HCT116 (cell line): Measurements from ENCODE around the gene FNDC1. TPM values are rescaled to one million over a fixed set of nuclear protein-coding genes. Genes with fewer than 3 reads are reported as not detected.

Source experiments
- ATAC-seq: fragments of 200-7000 bp; cut with Tn5 transposase; 2 replicates; pipeline ENCODE4 v1.9.1; 2020; ENCODE audit warnings: mild to moderate bottlenecking, moderate library complexity
- BruUV-seq: library from RNA; stranded (reverse); fragments of 400-500 nt; replicated peaks from 2 replicates; lab custom pipeline; 2021; lab: Mats Ljungman, UMichigan
- CTCF ChIA-PET: fragments of 300-600 bp; sonication (Branson Sonifier 250); formaldehyde crosslinking; loops from one replicate; lab custom pipeline; 2021; ENCODE audit warnings: antibody characterized with exemption; lab: Charles Lee
- POLR2A ChIA-PET: fragments of 300-600, 350-600 bp; sonication (Branson Sonifier 250); formaldehyde crosslinking; loops from one replicate; lab custom pipeline; 2021; ENCODE audit warnings: antibody characterized with exemption; lab: Charles Lee
- RAD21 ChIA-PET, 2 experiments: fragments of 300-600 bp; sonication (Branson Sonifier 250); formaldehyde crosslinking; loops; one replicate each; lab custom pipeline; 2023; ENCODE audit warnings: low total read pairs in 2 of 2; ENCODE audit not compliant: uncharacterized antibody in 2 of 2, unreplicated experiment in 2 of 2, low non-redundant PET in 1 of 2; lab: Charles Lee
- DNase-seq: peaks from one replicate; pipeline ENCODE4 v3.0.0-alpha.2; 2010; ENCODE audit warnings: low read depth, low spot score
- H2AFZ ChIP-seq: fragments of 200-600 bp; shearing (Covaris generic), sonication (generic); 2 replicates; pipeline ENCODE4 v1.6.1; 2017; ENCODE audit warnings: low read depth, mixed run types, mixed read lengths, antibody characterized with exemption, low read length; ENCODE audit not compliant: poor library complexity, severe bottlenecking
- H3K27ac ChIP-seq: 2 replicates; pipeline ENCODE4 v1.5.1; 2012; ENCODE audit warnings: low read depth, low read length
- H3K27me3 ChIP-seq: fragments of 200-600 bp; sonication (generic); 2 replicates; pipeline ENCODE4 v1.6.1; 2016; ENCODE audit warnings: mixed run types, low read length, mixed read lengths; ENCODE audit not compliant: insufficient read depth
- H3K36me3 ChIP-seq, 2 experiments: fragments of 200-500 bp in 1 of 2; fragments of 200-600 bp in 1 of 2; sonication (Bioruptor generic) in 1 of 2; sonication (generic) in 1 of 2; 2 replicates each; pipeline versions ENCODE4 v1.5.1 to v1.6.1; 2014 to 2016; ENCODE audit warnings: low read length in 2 of 2, inconsistent platforms in 1 of 2, mixed read lengths in 1 of 2, mixed run types in 1 of 2; ENCODE audit not compliant: insufficient read depth in 2 of 2, control insufficient read depth in 1 of 2
- H3K4me1 ChIP-seq, 2 experiments: fragments of 200-600 bp in 1 of 2; sonication (generic) in 1 of 2; 2 replicates each; pipeline versions ENCODE4 v1.5.1 to v1.6.1; 2012 to 2017; ENCODE audit warnings: low read length in 2 of 2, inconsistent platforms in 1 of 2, mild to moderate bottlenecking in 1 of 2, mixed read lengths in 1 of 2, mixed run types in 1 of 2, moderate library complexity in 1 of 2; ENCODE audit not compliant: insufficient read depth in 2 of 2, control insufficient read depth in 1 of 2
- H3K4me2 ChIP-seq: fragments of 200-600 bp; sonication (generic); 2 replicates; pipeline ENCODE4 v1.6.1; 2017; ENCODE audit warnings: mixed run types, low read length, mixed read lengths
- H3K4me3 ChIP-seq, 2 experiments: fragments of 200-600 bp in 1 of 2; sonication (generic) in 1 of 2; replicated peaks in 1 of 2; 2 replicates each; pipeline ENCODE4 v1.5.1; 2011 to 2016; ENCODE audit warnings: low read length in 2 of 2, control low read depth in 1 of 2, low read depth in 1 of 2, mild to moderate bottlenecking in 1 of 2, mixed read lengths in 1 of 2, mixed run types in 1 of 2
- H3K79me2 ChIP-seq: fragments of 200-600 bp; sonication (generic); 2 replicates; pipeline ENCODE4 v1.6.1; 2017; ENCODE audit warnings: mild to moderate bottlenecking, mixed run types, low read length, moderate library complexity, mixed read lengths; ENCODE audit not compliant: insufficient read depth
- H3K9ac ChIP-seq: fragments of 200-600 bp; sonication (generic); 2 replicates; pipeline ENCODE4 v1.6.1; 2016; ENCODE audit warnings: low read length, mixed read lengths
- H3K9me2 ChIP-seq: fragments of 200-600 bp; sonication (generic), shearing (Covaris generic); 2 replicates; pipeline ENCODE4 v1.6.1; 2017; ENCODE audit warnings: mixed run types, mild to moderate bottlenecking, moderate library complexity; ENCODE audit not compliant: insufficient read depth
- H3K9me3 ChIP-seq, 2 experiments: fragments of 200-500 bp in 1 of 2; fragments of 200-600 bp in 1 of 2; sonication (Bioruptor generic) in 1 of 2; sonication (generic) in 1 of 2; 2 replicates each; pipeline ENCODE4 v1.6.1; 2014 to 2017; ENCODE audit warnings: low read length in 2 of 2, mixed read lengths in 2 of 2, inconsistent platforms in 1 of 2, low read depth in 1 of 2, mild to moderate bottlenecking in 1 of 2, mixed run types in 1 of 2, moderate library complexity in 1 of 2; ENCODE audit not compliant: control insufficient read depth in 1 of 2, insufficient read depth in 1 of 2
- H4K20me1 ChIP-seq: fragments of 200-600 bp; sonication (generic), shearing (Covaris generic); 2 replicates; pipeline ENCODE4 v1.6.1; 2017; ENCODE audit warnings: mixed run types, mild to moderate bottlenecking, moderate library complexity; ENCODE audit not compliant: insufficient read depth
- CBX3 ChIP-seq: IDR thresholded peaks from 2 replicates; pipeline ENCODE4 v1.6.1; 2012; ENCODE audit warnings: low read depth
- CEBPB ChIP-seq: IDR thresholded peaks from 2 replicates; pipeline ENCODE4 v1.6.1; 2012; ENCODE audit warnings: low read depth
- CTCF ChIP-seq, 3 experiments: fragments of 200-600 bp in 1 of 3; sonication (generic) in 1 of 3; IDR thresholded peaks in 2 of 3; conservative IDR thresholded peaks in 1 of 3; 2 replicates each; pipeline ENCODE4 v1.5.1; 2012 to 2017; ENCODE audit warnings: low read depth in 2 of 3, low read length in 2 of 3, antibody characterized with exemption in 1 of 3, borderline replicate concordance in 1 of 3, control low read depth in 1 of 3, mild to moderate bottlenecking in 1 of 3, mixed read lengths in 1 of 3, mixed run types in 1 of 3, moderate library complexity in 1 of 3; ENCODE audit not compliant: insufficient read depth in 1 of 3
- EGR1 ChIP-seq: IDR thresholded peaks from 2 replicates; pipeline ENCODE4 v1.6.1; 2012; ENCODE audit warnings: low read depth
- EZH2 ChIP-seq: fragments of 200-600 bp; sonication (generic); IDR thresholded peaks from 2 replicates; pipeline ENCODE4 v1.6.1; 2017; ENCODE audit warnings: antibody characterized with exemption, mixed run types
- EZH2phosphoT487 ChIP-seq: fragments of 200-600 bp; IDR thresholded peaks from 2 replicates; pipeline ENCODE4 v1.6.1; 2018; ENCODE audit warnings: antibody characterized with exemption, borderline replicate concordance
- FOSL1 ChIP-seq: IDR thresholded peaks from 2 replicates; pipeline ENCODE4 v1.6.1; 2012; ENCODE audit warnings: low read depth
- POLR2A ChIP-seq: IDR thresholded peaks from 2 replicates; pipeline ENCODE4 v1.7.0; 2011; ENCODE audit warnings: borderline replicate concordance; ENCODE audit not compliant: insufficient read depth, insufficient read length; ENCODE audit errors: extremely low read depth
- POLR2AphosphoS5 ChIP-seq: IDR thresholded peaks from 2 replicates; pipeline ENCODE4 v1.6.1; 2011; ENCODE audit warnings: mild to moderate bottlenecking, low read depth, low read length, moderate library complexity
- RAD21 ChIP-seq: IDR thresholded peaks from 2 replicates; pipeline ENCODE4 v1.6.1; 2012; ENCODE audit warnings: low read depth, mild to moderate bottlenecking
- REST ChIP-seq: IDR thresholded peaks from 2 replicates; pipeline ENCODE4 v1.6.1; 2012; ENCODE audit warnings: low read depth
- SIN3A ChIP-seq: IDR thresholded peaks from 2 replicates; pipeline ENCODE4 v1.6.1; 2012; ENCODE audit warnings: low read depth
- SP1 ChIP-seq: IDR thresholded peaks from 2 replicates; pipeline ENCODE4 v1.6.1; 2012; ENCODE audit warnings: low read depth
- YY1 ChIP-seq: IDR thresholded peaks from 2 replicates; pipeline ENCODE4 v1.6.1; 2011; ENCODE audit warnings: low read length, low read depth, moderate library complexity, mild to moderate bottlenecking; ENCODE audit not compliant: insufficient replicate concordance; ENCODE audit errors: extremely low read depth
- ZNF274 ChIP-seq: fragments of 200-500 bp; sonication (Bioruptor generic); IDR thresholded peaks from 2 replicates; pipeline ENCODE4 v1.6.1; 2014; ENCODE audit warnings: mild to moderate bottlenecking, low read depth, low read length, inconsistent platforms
- intact Hi-C: fragments of 100-400 bp; cut with micrococcal nuclease; formaldehyde crosslinking; loops from 2 replicates; pipeline ENCODE4 v1.10.0; 2022
- total RNA-seq: library from RNA; stranded (reverse); gene quantifications from one replicate; pipeline ENCODE4 v1.2.1, GENCODE V29; 2021; ENCODE audit not compliant: unreplicated experiment

FNDC1 gene
- total RNA-seq, 1 experiment from 2014 or later = 0.07 TPM

GRCh38 chr6:159238920-159239558, 69.8 kb downstream of the FNDC1 start:
- no TSS peak for BruUV-seq
- no peak for ATAC-seq
- Histone ChIP-seq H3K4me3 (no peak overlapping the region), H3K36me3 (no peaks in the 10 kb centered on the region), H3K4me1 (no peaks in the 10 kb centered on the region), H3K4me2 (no peak overlapping the region), H3K79me2 (no peaks in the 10 kb centered on the region), H4K20me1 (no peaks in the 10 kb centered on the region), H2AFZ (no peak overlapping the region), H3K9ac (no peak overlapping the region), H3K9me3 (no peaks in the 10 kb centered on the region), H3K27me3 (peaks cover 28% of the 10 kb centered on the region; the same call in 1 of the 2 replicates)
- intact Hi-C loops = no loop called here
- CTCF ChIA-PET = interaction anchor here (2.8 kb wide), 1 partner anchor 14 kb away, joined by 15 read pairs; no protein-coding TSS in a partner anchor
- RAD21 ChIA-PET = interaction anchor here in 1 of 2 experiments (0.6 kb wide), 1 partner anchor 32 kb away, joined by 3 read pairs; no protein-coding TSS in a partner anchor
- no peak for TF ChIP-seq RAD21
- no peak for TF ChIP-seq YY1
- no peak for TF ChIP-seq FOSL1
- no peak for TF ChIP-seq CEBPB
- no peak for TF ChIP-seq SP1
- TF ChIP-seq CBX3 = no peak
- TF ChIP-seq EZH2 = no peak
- TF ChIP-seq ZNF274 = no peak
- no peak for TF ChIP-seq POLR2A
- no peak for TF ChIP-seq CTCF (IDR thresholded peaks at IDR 0.05 in 2 of 3, conservative IDR thresholded peaks at IDR 0.05 in 1 of 3; ENCODE audit: borderline replicate concordance in 1 of 3, insufficient read depth in 1 of 3, low read depth in 2 of 3, low read length in 2 of 3)
- TF ChIP-seq EZH2phosphoT487 = no peak
- TF ChIP-seq EGR1 = no peak
- TF ChIP-seq SIN3A = no peak
- TF ChIP-seq REST = no peak
- TF ChIP-seq POLR2AphosphoS5 = no peak
- TF ChIP-seq, all 23 proteins: peak for 0
- POLR2A ChIA-PET = no interaction called here
- H3K27ac ChIP-seq = no peak overlapping the region
- DNase-seq = no peak
- H3K9me2 ChIP-seq = no peaks in the 10 kb centered on the region
